ENCODE data around the gene TYW5. TPM values are rescaled to one million over a fixed set of nuclear protein-coding genes. Genes with fewer than 3 reads are reported as not detected.

The TYW5 gene
- total RNA-seq, 2 experiments from 2014 or later = 7.8 to 7.9 TPM

DNA sequence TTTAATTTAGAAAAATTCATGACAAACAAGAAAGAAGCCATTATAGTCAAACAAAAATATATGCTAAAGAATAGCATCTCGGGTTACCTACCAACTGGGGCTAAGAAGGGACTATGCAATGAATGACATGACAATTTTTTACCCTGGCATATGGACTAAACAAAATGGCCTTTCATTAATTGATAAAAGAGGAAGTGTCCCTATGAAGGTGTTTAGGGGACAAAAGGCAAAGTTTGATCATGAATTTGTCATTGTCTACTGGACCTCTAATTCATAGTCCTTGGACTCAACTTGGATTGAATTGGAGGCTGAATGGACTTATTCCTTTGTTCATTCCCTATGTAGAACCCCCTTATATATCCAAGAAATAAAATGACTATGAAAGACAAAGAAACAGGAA, 12.8 kb upstream of the TYW5 start:
- CTCF ChIA-PET = no interaction called here
- H3K4me1 Mint-ChIP-seq (ENCODE audit: low read depth) = no peaks in the 10 kb centered on the region
- H3K36me3 Mint-ChIP-seq (ENCODE audit: low read depth) = peaks cover 11% of the 10 kb centered on the region
- H3K27ac Mint-ChIP-seq = no peak overlapping the region
- no peaks in the 10 kb centered on the region for H3K27me3 Mint-ChIP-seq (ENCODE audit: low read depth)
- intact Hi-C loops (cut with micrococcal nuclease) = no loop called here
- no peak for DNase-seq
- no peaks in the 10 kb centered on the region for H3K9me3 Mint-ChIP-seq
- H3K4me3 Mint-ChIP-seq = no peak overlapping the region

DNA sequence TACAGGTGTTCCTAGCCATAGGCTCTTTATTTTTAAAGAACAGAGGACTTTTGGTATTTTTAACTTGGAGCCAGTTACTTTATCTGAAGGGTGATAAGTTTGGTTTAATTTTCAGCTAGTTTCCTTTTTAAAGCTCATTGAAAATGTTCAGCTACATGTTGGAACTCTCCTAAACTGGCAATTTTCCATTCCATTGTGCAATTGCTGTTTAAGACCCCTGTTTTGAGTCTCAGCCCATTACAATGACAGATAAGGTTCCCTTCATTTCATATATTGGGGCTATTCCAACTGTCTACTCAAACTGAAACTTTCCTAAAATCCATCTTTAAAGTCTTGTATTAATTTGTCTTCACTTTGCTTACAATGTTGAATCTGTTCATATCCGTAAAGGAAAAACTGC, 11.7 kb upstream of the TYW5 start:
- CTCF ChIA-PET = interaction anchor here (1.0 kb wide), 1 partner anchor 9 kb away, joined by 3 read pairs; no protein-coding TSS in a partner anchor
- Mint-ChIP-seq H3K27ac (no peak overlapping the region), H3K4me3 (no peak overlapping the region), H3K4me1 (ENCODE audit: low read depth) (no peaks in the 10 kb centered on the region), H3K27me3 (ENCODE audit: low read depth) (no peaks in the 10 kb centered on the region), H3K36me3 (ENCODE audit: low read depth) (peaks cover 15% of the 10 kb centered on the region), H3K9me3 (no peaks in the 10 kb centered on the region)
- intact Hi-C loops (cut with micrococcal nuclease) = no loop called here
- no peak for DNase-seq

DNA sequence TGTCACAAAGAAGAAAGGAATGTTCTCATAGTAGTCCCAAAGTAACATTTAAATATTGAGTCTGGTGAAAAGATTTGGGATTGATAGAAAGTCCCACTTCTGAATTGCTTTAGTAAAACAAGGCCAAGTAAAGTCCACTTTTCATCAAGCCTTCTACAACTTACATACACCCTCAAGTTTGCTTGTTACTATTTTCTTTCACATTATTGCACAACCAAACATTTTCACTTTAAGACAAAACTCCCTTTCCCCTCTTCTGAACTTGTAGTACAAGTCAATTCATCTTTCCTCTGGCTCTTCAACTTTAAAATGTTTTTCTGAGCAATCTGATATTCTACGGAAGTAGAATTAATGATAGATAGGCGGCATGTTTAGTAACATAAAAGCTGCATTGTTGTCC, 11.1 kb upstream of the TYW5 start:
- Mint-ChIP-seq H3K9me3 (no peaks in the 10 kb centered on the region), H3K27ac (no peak overlapping the region), H3K4me1 (ENCODE audit: low read depth) (no peaks in the 10 kb centered on the region), H3K4me3 (no peak overlapping the region), H3K36me3 (ENCODE audit: low read depth) (peaks cover 14% of the 10 kb centered on the region), H3K27me3 (ENCODE audit: low read depth) (no peaks in the 10 kb centered on the region)
- no peak for DNase-seq
- intact Hi-C loops (cut with micrococcal nuclease) = no loop called here
- CTCF ChIA-PET = interaction anchor here (1.0 kb wide), 1 partner anchor 10 kb away, joined by 3 read pairs; no protein-coding TSS in a partner anchor

- Mint-ChIP-seq H3K27ac (peak overlapping the region; percentile 10), H3K36me3 (ENCODE audit: low read depth) (peaks cover 23% of the 10 kb centered on the region)
- DNase-seq = no peak
Measured at GRCh38 chr2:199962203-199962602, 6.9 kb upstream of the TYW5 start.

GRCh38 chr2:199958014-199958413, 2.7 kb upstream of the TYW5 start:
- CTCF ChIA-PET = no interaction called here
- DNase-seq = no peak
- Mint-ChIP-seq H3K9me3 (no peaks in the 10 kb centered on the region), H3K27me3 (ENCODE audit: low read depth) (no peaks in the 10 kb centered on the region), H3K4me3 (peak overlapping the region; percentile 8), H3K4me1 (ENCODE audit: low read depth) (peaks cover 33% of the 10 kb centered on the region), H3K27ac (no peak overlapping the region), H3K36me3 (ENCODE audit: low read depth) (peaks cover 18% of the 10 kb centered on the region)
- intact Hi-C loops (cut with micrococcal nuclease) = loop anchor here (5.0 kb wide), 1 partner anchor 106 kb away; the partner anchor contains the start of gene FTCDNL1

More at GRCh38 chr2:199962203-199962602, 6.9 kb upstream of the TYW5 start:
- H3K4me1 Mint-ChIP-seq (ENCODE audit: low read depth) = peaks cover 15% of the 10 kb centered on the region
- intact Hi-C loops (cut with micrococcal nuclease) = no loop called here
- CTCF ChIA-PET = no interaction called here
- H3K4me3 Mint-ChIP-seq = no peak overlapping the region
- no peaks in the 10 kb centered on the region for H3K9me3 Mint-ChIP-seq
- no peaks in the 10 kb centered on the region for H3K27me3 Mint-ChIP-seq (ENCODE audit: low read depth)

GRCh38 chr2:199956062-199956380, 730 bp upstream of the TYW5 start:
- Mint-ChIP-seq H3K4me1 (ENCODE audit: low read depth) (peaks cover 41% of the 10 kb centered on the region), H3K36me3 (ENCODE audit: low read depth) (peaks cover 10% of the 10 kb centered on the region)

GRCh38 chr2:199955007-199955338, 318 bp downstream of the TYW5 start:
- no peaks in the 10 kb centered on the region for H3K27me3 Mint-ChIP-seq (ENCODE audit: low read depth)
- peak overlapping the region; percentile 92 for H3K27ac Mint-ChIP-seq
- H3K4me3 Mint-ChIP-seq = peak overlapping the region; percentile 98
- intact Hi-C loops (cut with micrococcal nuclease) = loop anchor here (1.0 to 5.0 kb wide), 3 partner anchors 44 to 856 kb away; partner anchors contain the start of genes BZW1, C2orf69 and FTCDNL1
- CTCF ChIA-PET = interaction anchor here (0.6 kb wide), 1 partner anchor 44 kb away, joined by 3 read pairs; the partner anchor contains the start of gene C2orf69
- peaks cover 46% of the 10 kb centered on the region for H3K4me1 Mint-ChIP-seq (ENCODE audit: low read depth)
- no peak for DNase-seq
- peaks cover 13% of the 10 kb centered on the region for H3K36me3 Mint-ChIP-seq (ENCODE audit: low read depth)
- no peaks in the 10 kb centered on the region for H3K9me3 Mint-ChIP-seq

More at GRCh38 chr2:199956062-199956380, 730 bp upstream of the TYW5 start:
- Mint-ChIP-seq H3K27ac (peak overlapping the region; percentile 92), H3K27me3 (ENCODE audit: low read depth) (no peaks in the 10 kb centered on the region), H3K4me3 (peak overlapping the region; percentile 98), H3K9me3 (no peaks in the 10 kb centered on the region)
- intact Hi-C loops (cut with micrococcal nuclease) = loop anchor here (5.0 kb wide), 1 partner anchor 104 kb away; the partner anchor contains the start of gene FTCDNL1
- CTCF ChIA-PET = interaction anchor here (0.9 kb wide), 1 partner anchor 11 kb away, joined by 3 read pairs; no protein-coding TSS in a partner anchor
- no peak for DNase-seq

DNA sequence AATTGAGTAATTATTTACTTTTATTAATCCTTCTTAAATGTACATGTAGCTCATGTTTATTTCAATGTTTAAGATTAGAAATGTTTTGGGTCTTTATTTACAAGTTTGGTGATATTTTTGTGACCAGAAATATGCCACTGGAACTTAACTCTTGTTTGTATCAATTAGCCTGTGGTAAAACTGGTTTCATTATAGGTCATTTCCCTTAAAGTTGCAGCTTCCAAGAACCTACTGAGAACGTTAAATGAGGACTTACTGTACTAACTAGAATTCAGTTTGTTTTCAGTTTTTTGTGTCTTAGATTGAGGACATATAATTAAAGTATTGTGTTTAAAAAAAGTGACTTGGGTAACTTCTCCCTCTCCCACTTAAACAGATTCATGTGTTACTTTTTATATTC, 4.3 kb downstream of the TYW5 start:
- H3K4me1 Mint-ChIP-seq (ENCODE audit: low read depth) = peaks cover 30% of the 10 kb centered on the region

GRCh38 chr2:199950396-199950795, 4.9 kb downstream of the TYW5 start:
- Mint-ChIP-seq H3K4me1 (ENCODE audit: low read depth) (peaks cover 30% of the 10 kb centered on the region), H3K9me3 (no peaks in the 10 kb centered on the region), H3K4me3 (no peak overlapping the region), H3K27ac (no peak overlapping the region), H3K36me3 (ENCODE audit: low read depth) (peaks cover 18% of the 10 kb centered on the region), H3K27me3 (ENCODE audit: low read depth) (no peaks in the 10 kb centered on the region)
- intact Hi-C loops (cut with micrococcal nuclease) = no loop called here
- CTCF ChIA-PET = no interaction called here
- DNase-seq = no peak

More for the DNA sequence above, 4.3 kb downstream of the TYW5 start:
- no peaks in the 10 kb centered on the region for H3K27me3 Mint-ChIP-seq (ENCODE audit: low read depth)
- peaks cover 18% of the 10 kb centered on the region for H3K36me3 Mint-ChIP-seq (ENCODE audit: low read depth)
- CTCF ChIA-PET = no interaction called here
- no peak overlapping the region for H3K4me3 Mint-ChIP-seq
- no peak for DNase-seq
- H3K27ac Mint-ChIP-seq = no peak overlapping the region
- H3K9me3 Mint-ChIP-seq = no peaks in the 10 kb centered on the region
- intact Hi-C loops (cut with micrococcal nuclease) = no loop called here

GRCh38 chr2:199946836-199947235, 8.5 kb downstream of the TYW5 start:
- intact Hi-C loops (cut with micrococcal nuclease) = no loop called here
- CTCF ChIA-PET = no interaction called here
- Mint-ChIP-seq H3K27ac (no peak overlapping the region), H3K4me1 (ENCODE audit: low read depth) (peaks cover 21% of the 10 kb centered on the region), H3K27me3 (ENCODE audit: low read depth) (no peaks in the 10 kb centered on the region), H3K9me3 (no peaks in the 10 kb centered on the region), H3K36me3 (ENCODE audit: low read depth) (peaks cover 18% of the 10 kb centered on the region), H3K4me3 (no peak overlapping the region)
- no peak for DNase-seq

GRCh38 chr2:199946196-199946595, 9.1 kb downstream of the TYW5 start:
- H3K36me3 Mint-ChIP-seq (ENCODE audit: low read depth) = peaks cover 18% of the 10 kb centered on the region

GRCh38 chr2:199943373-199943772, 11.9 kb downstream of the TYW5 start:
- Mint-ChIP-seq H3K36me3 (ENCODE audit: low read depth) (peaks cover 16% of the 10 kb centered on the region), H3K9me3 (no peaks in the 10 kb centered on the region), H3K27me3 (ENCODE audit: low read depth) (no peaks in the 10 kb centered on the region), H3K4me3 (no peak overlapping the region), H3K4me1 (ENCODE audit: low read depth) (peaks cover 13% of the 10 kb centered on the region), H3K27ac (no peak overlapping the region)
- DNase-seq = no peak
- intact Hi-C loops (cut with micrococcal nuclease) = no loop called here
- CTCF ChIA-PET = interaction anchor here (0.8 to 1.3 kb wide), 2 partner anchors 30 to 203 kb away, joined by 3 to 4 read pairs; no protein-coding TSS in a partner anchor

More at GRCh38 chr2:199946196-199946595, 9.1 kb downstream of the TYW5 start:
- Mint-ChIP-seq H3K9me3 (no peaks in the 10 kb centered on the region), H3K4me3 (no peak overlapping the region), H3K27ac (no peak overlapping the region), H3K4me1 (ENCODE audit: low read depth) (peaks cover 19% of the 10 kb centered on the region), H3K27me3 (ENCODE audit: low read depth) (no peaks in the 10 kb centered on the region)
- intact Hi-C loops (cut with micrococcal nuclease) = no loop called here
- no peak for DNase-seq
- CTCF ChIA-PET = no interaction called here

DNA sequence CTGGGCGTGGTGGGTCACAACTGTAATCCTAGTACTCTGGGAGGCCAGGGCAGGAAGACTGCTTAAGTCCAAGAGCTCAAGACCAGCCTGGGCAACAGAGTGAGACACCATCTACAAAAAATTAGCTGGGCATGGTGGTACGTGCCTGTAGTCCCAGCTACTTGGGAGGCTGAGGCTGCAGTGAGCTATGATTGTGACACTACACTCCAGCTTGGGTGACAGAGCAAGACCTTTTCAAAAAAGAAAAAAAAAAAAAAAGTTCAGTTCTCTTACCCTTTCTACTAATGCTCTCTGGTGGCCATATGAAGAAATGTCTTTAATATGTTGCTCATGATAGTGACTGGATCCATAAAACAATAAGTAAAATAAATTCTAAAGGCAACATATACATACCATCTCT, 14.9 kb downstream of the TYW5 start:
- Mint-ChIP-seq H3K27ac (no peak overlapping the region), H3K36me3 (ENCODE audit: low read depth) (peaks cover 7% of the 10 kb centered on the region), H3K4me1 (ENCODE audit: low read depth) (peaks cover 6% of the 10 kb centered on the region), H3K27me3 (ENCODE audit: low read depth) (no peaks in the 10 kb centered on the region), H3K9me3 (no peaks in the 10 kb centered on the region), H3K4me3 (no peak overlapping the region)
- no peak for DNase-seq
- CTCF ChIA-PET = interaction anchor here (0.6 to 1.3 kb wide), 13 partner anchors 8 to 1218 kb away, joined by 3 to 6 read pairs (median 3); partner anchors contain the start of gene C2orf69
- intact Hi-C loops (cut with micrococcal nuclease) = loop anchor here (1.0 kb wide), 2 partner anchors 90 to 236 kb away; no protein-coding TSS in a partner anchor

All from activated naive CD4-positive, alpha-beta T cell treated with anti-CD3 and anti-CD28 coated beads for 36 hours (primary cell).